GM12878 (cell line): ENCODE results near the gene LST1. TPM values are rescaled to one million over a fixed set of nuclear protein-coding genes. Genes with fewer than 3 reads are reported as not detected.

Source experiments
- DPF2 ChIP-seq: fragments of 450-650 bp; IDR thresholded peaks from 2 replicates; pipeline ENCODE4 v1.6.1; 2017; ENCODE audit warnings: mild to moderate bottlenecking
- E4F1 ChIP-seq: fragments of 450-650 bp; IDR thresholded peaks from 2 replicates; pipeline ENCODE4 v1.6.1; 2018; ENCODE audit warnings: borderline replicate concordance, mild to moderate bottlenecking; ENCODE audit not compliant: partially characterized antibody
- EED ChIP-seq: sonication (generic); IDR thresholded peaks from 2 replicates; pipeline ENCODE4 v1.6.1; 2016; ENCODE audit warnings: antibody characterized with exemption, low read depth
- ESRRA ChIP-seq: IDR thresholded peaks from 2 replicates; pipeline ENCODE4 v1.6.1; 2012; ENCODE audit warnings: mild to moderate bottlenecking, low read length, improper control_type of control experiment
- HDAC2 ChIP-seq: fragments of 200-600 bp; sonication (generic); IDR thresholded peaks from 2 replicates; pipeline ENCODE4 v1.6.1; 2017
- IKZF1 ChIP-seq: fragments of 450-650 bp; conservative IDR thresholded peaks from 2 replicates; pipeline ENCODE4 v1.6.1; 2017; ENCODE audit warnings: antibody characterized with exemption, mild to moderate bottlenecking
- IRF4 ChIP-seq: IDR thresholded peaks from 2 replicates; pipeline ENCODE4 v1.6.1; 2011; ENCODE audit warnings: low read depth, low read length
- KDM1A ChIP-seq: fragments of 200-600 bp; sonication (generic); IDR thresholded peaks from 2 replicates; pipeline ENCODE4 v1.6.1; 2016; ENCODE audit warnings: borderline replicate concordance
- MYB ChIP-seq: fragments of 150-350 bp; IDR thresholded peaks from 2 replicates; pipeline ENCODE4 v1.6.1; 2014; ENCODE audit warnings: mild to moderate bottlenecking, low read depth, low read length, borderline replicate concordance
- NBN ChIP-seq: fragments of 450-650 bp; IDR thresholded peaks from 2 replicates; pipeline ENCODE4 v1.6.1; 2016
- NFIC ChIP-seq: IDR thresholded peaks from 2 replicates; pipeline ENCODE4 v1.6.1; 2012; ENCODE audit warnings: low read depth, mild to moderate bottlenecking, inconsistent platforms, low read length, moderate library complexity
- RELA ChIP-seq: fragments of 450-650 bp; IDR thresholded peaks from 2 replicates; pipeline ENCODE4 v1.8.0; 2014; ENCODE audit warnings: borderline replicate concordance; ENCODE audit not compliant: partially characterized antibody
- SRF ChIP-seq, 2 experiments: IDR thresholded peaks; 2 replicates each; pipeline ENCODE4 v1.6.1; 2011; ENCODE audit warnings: low read depth in 2 of 2, low read length in 2 of 2, mild to moderate bottlenecking in 1 of 2, moderate library complexity in 1 of 2
- SUPT20H ChIP-seq: IDR thresholded peaks from 2 replicates; pipeline ENCODE4 v1.6.1; 2011; ENCODE audit warnings: low read depth, mild to moderate bottlenecking, low read length, moderate library complexity, borderline replicate concordance; ENCODE audit not compliant: control insufficient read depth
- polyA plus RNA-seq, 11 experiments: library from polyadenylated mRNA; depleted of rRNA in 4 of 11; unstranded in 6 of 11; stranded (reverse) in 5 of 11; fragments of >200 nt; fragmentation: Nextera tagmentation in 4 of 11; fragmentation: Illumina TruSeq in 1 of 11; extraction: Ambion mirVana in 4 of 11; extraction: Trizol in 1 of 11; gene quantifications; 1 replicate in 1 of 11; 2 replicates in 10 of 11; pipeline versions ENCODE4 v1.2.1 to v1.2.3, GENCODE V29; 2011 to 2016; ENCODE audit warnings: inconsistent platforms in 2 of 11, missing spikeins in 2 of 11, low read depth in 1 of 11
- total RNA-seq, 4 experiments: library from RNA; depleted of rRNA in 3 of 4; stranded (reverse); fragments of >200 nt in 3 of 4; fragmentation: Illumina TruSeq in 1 of 4; extraction: Trizol in 1 of 4; gene quantifications; 2 replicates each; pipeline versions ENCODE4 v1.2.1 to v1.2.3, GENCODE V29; 2013 to 2021
- TF ChIP-seq, protein P1 (sequence below): fragments of 450-650 bp; IDR thresholded peaks from 2 replicates; pipeline ENCODE4 v1.6.1; 2016; ENCODE audit warnings: mild to moderate bottlenecking
- TF ChIP-seq, protein P2 (sequence below): fragments of 150-350 bp; IDR thresholded peaks from 2 replicates; pipeline ENCODE4 v1.6.1; 2014; ENCODE audit warnings: mild to moderate bottlenecking, low read depth, low read length
- TF ChIP-seq, protein P3 (sequence below): fragments of 450-650 bp; IDR thresholded peaks from 2 replicates; pipeline ENCODE4 v1.6.1; 2017; ENCODE audit warnings: borderline replicate concordance
- TF ChIP-seq, protein P4 (sequence below): fragments of 450-650 bp; IDR thresholded peaks from 2 replicates; pipeline ENCODE4 v1.6.1; 2017; ENCODE audit warnings: mild to moderate bottlenecking, low read depth, inconsistent platforms; ENCODE audit not compliant: poor library complexity, severe bottlenecking
- TF ChIP-seq, protein P5 (sequence below): IDR thresholded peaks from 2 replicates; pipeline ENCODE4 v1.6.1; 2011; ENCODE audit warnings: borderline replicate concordance, low read depth, mild to moderate bottlenecking, moderate library complexity, low read length; ENCODE audit not compliant: insufficient read depth, poor library complexity, severe bottlenecking

Gene LST1
- total and polyA plus RNA-seq, 10 of the 15 experiments (the other 5 are each of a cell fraction or from before 2014, with no cell fraction given), result 4.1 to 35.5 (median 16.4) TPM

DNA sequence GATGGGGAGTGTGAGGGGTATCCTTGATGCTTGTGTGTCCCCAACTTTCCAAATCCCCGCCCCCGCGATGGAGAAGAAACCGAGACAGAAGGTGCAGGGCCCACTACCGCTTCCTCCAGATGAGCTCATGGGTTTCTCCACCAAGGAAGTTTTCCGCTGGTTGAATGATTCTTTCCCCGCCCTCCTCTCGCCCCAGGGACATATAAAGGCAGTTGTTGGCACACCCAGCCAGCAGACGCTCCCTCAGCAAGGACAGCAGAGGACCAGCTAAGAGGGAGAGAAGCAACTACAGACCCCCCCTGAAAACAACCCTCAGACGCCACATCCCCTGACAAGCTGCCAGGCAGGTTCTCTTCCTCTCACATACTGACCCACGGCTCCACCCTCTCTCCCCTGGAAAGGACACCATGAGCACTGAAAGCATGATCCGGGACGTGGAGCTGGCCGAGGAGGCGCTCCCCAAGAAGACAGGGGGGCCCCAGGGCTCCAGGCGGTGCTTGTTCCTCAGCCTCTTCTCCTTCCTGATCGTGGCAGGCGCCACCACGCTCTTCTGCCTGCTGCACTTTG is 10.7 kb upstream of the LST1 start, which contains the start of gene TNF (continued):
- TF ChIP-seq RELA, result peak; percentile 51
- no peak for TF ChIP-seq KDM1A
- TF ChIP-seq NFIC, result no peak
- TF ChIP-seq DPF2, result 0 out of 2 replicates have a peak, but pooled peaks have one; percentile 23
- TF ChIP-seq, protein P1, sequence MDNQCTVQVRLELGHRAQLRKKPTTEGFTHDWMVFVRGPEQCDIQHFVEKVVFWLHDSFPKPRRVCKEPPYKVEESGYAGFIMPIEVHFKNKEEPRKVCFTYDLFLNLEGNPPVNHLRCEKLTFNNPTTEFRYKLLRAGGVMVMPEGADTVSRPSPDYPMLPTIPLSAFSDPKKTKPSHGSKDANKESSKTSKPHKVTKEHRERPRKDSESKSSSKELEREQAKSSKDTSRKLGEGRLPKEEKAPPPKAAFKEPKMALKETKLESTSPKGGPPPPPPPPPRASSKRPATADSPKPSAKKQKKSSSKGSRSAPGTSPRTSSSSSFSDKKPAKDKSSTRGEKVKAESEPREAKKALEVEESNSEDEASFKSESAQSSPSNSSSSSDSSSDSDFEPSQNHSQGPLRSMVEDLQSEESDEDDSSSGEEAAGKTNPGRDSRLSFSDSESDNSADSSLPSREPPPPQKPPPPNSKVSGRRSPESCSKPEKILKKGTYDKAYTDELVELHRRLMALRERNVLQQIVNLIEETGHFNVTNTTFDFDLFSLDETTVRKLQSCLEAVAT, result peak; percentile 81
- TF ChIP-seq IRF4, result no peak
- TF ChIP-seq HDAC2, result no peak
- TF ChIP-seq ESRRA, result no peak
- TF ChIP-seq, protein P2, sequence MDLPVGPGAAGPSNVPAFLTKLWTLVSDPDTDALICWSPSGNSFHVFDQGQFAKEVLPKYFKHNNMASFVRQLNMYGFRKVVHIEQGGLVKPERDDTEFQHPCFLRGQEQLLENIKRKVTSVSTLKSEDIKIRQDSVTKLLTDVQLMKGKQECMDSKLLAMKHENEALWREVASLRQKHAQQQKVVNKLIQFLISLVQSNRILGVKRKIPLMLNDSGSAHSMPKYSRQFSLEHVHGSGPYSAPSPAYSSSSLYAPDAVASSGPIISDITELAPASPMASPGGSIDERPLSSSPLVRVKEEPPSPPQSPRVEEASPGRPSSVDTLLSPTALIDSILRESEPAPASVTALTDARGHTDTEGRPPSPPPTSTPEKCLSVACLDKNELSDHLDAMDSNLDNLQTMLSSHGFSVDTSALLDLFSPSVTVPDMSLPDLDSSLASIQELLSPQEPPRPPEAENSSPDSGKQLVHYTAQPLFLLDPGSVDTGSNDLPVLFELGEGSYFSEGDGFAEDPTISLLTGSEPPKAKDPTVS, result no peak
- no peak for TF ChIP-seq SUPT20H
- no peak for TF ChIP-seq E4F1
- no peak for TF ChIP-seq MYB
- peak; percentile 87; the same call in 1 of the 2 replicates for TF ChIP-seq EED
- TF ChIP-seq, protein P3, sequence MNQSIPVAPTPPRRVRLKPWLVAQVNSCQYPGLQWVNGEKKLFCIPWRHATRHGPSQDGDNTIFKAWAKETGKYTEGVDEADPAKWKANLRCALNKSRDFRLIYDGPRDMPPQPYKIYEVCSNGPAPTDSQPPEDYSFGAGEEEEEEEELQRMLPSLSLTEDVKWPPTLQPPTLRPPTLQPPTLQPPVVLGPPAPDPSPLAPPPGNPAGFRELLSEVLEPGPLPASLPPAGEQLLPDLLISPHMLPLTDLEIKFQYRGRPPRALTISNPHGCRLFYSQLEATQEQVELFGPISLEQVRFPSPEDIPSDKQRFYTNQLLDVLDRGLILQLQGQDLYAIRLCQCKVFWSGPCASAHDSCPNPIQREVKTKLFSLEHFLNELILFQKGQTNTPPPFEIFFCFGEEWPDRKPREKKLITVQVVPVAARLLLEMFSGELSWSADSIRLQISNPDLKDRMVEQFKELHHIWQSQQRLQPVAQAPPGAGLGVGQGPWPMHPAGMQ, result no peak
- no peak for TF ChIP-seq SRF (IDR thresholded peaks at IDR 0.05; ENCODE audit: low read depth in 2 of 2, low read length in 2 of 2)
- TF ChIP-seq, protein P4, sequence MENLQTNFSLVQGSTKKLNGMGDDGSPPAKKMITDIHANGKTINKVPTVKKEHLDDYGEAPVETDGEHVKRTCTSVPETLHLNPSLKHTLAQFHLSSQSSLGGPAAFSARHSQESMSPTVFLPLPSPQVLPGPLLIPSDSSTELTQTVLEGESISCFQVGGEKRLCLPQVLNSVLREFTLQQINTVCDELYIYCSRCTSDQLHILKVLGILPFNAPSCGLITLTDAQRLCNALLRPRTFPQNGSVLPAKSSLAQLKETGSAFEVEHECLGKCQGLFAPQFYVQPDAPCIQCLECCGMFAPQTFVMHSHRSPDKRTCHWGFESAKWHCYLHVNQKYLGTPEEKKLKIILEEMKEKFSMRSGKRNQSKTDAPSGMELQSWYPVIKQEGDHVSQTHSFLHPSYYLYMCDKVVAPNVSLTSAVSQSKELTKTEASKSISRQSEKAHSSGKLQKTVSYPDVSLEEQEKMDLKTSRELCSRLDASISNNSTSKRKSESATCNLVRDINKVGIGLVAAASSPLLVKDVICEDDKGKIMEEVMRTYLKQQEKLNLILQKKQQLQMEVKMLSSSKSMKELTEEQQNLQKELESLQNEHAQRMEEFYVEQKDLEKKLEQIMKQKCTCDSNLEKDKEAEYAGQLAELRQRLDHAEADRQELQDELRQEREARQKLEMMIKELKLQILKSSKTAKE, result peak; percentile 19
- peak; percentile 57; the same call in 1 of the 2 replicates for TF ChIP-seq NBN
- TF ChIP-seq IKZF1, result peak; percentile 95
- TF ChIP-seq, protein P5, sequence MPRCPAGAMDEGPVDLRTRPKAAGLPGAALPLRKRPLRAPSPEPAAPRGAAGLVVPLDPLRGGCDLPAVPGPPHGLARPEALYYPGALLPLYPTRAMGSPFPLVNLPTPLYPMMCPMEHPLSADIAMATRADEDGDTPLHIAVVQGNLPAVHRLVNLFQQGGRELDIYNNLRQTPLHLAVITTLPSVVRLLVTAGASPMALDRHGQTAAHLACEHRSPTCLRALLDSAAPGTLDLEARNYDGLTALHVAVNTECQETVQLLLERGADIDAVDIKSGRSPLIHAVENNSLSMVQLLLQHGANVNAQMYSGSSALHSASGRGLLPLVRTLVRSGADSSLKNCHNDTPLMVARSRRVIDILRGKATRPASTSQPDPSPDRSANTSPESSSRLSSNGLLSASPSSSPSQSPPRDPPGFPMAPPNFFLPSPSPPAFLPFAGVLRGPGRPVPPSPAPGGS, result peak; percentile 66
